K562 (cell line): ENCODE results near the gene TMEM92. TPM values are rescaled to one million over a fixed set of nuclear protein-coding genes. Genes with fewer than 3 reads are reported as not detected.

Experiments used
- ZNF407 ChIP-seq: fragments of 450-650 bp; IDR thresholded peaks from 2 replicates; pipeline ENCODE4 v1.6.1; 2016; ENCODE audit warnings: low read depth
- ZNF512 ChIP-seq: IDR thresholded peaks from 2 replicates; pipeline ENCODE4 v1.6.1; 2016; ENCODE audit warnings: missing genetic modification characterization, missing compliant biosample characterization
- polyA plus RNA-seq, 8 experiments: library from polyadenylated mRNA; depleted of rRNA in 4 of 8; stranded (reverse) in 5 of 8; unstranded in 3 of 8; fragments of >200 nt; fragmentation: Nextera tagmentation in 2 of 8; fragmentation: Illumina TruSeq in 1 of 8; extraction: Ambion mirVana in 2 of 8; extraction: Trizol in 1 of 8; gene quantifications; 2 replicates each; pipeline versions ENCODE4 v1.2.1 to v1.2.3, GENCODE V29; 2011 to 2014; ENCODE audit warnings: inconsistent platforms in 1 of 8, missing spikeins in 1 of 8
- total RNA-seq, 7 experiments: library from RNA; depleted of rRNA in 6 of 7; stranded (reverse); fragments of >200 nt in 6 of 7; fragmentation: Illumina TruSeq in 2 of 7; extraction: Trizol in 2 of 7; gene quantifications; 2 replicates each; pipeline versions ENCODE4 v1.2.1 to v1.2.3, GENCODE V29; 2011 to 2021; ENCODE audit warnings: low replicate concordance in 1 of 7

The TMEM92 gene
- total and polyA plus RNA-seq, 9 of the 15 experiments (the other 6 are each of a cell fraction or from before 2014, with no cell fraction given), result 0.14 to 2.1 (median 0.40) TPM

GRCh38 chr17:50255766-50256635 is 18.3 kb upstream of the TMEM92 start (continued):
- TF ChIP-seq ZNF407, result no peak
- TF ChIP-seq ZNF512 (tag), result peak; percentile 49; the same call in 1 of the 2 replicates
